HG02610 (cell line): ENCODE results near the gene WIPF3.

Experiments used
- ATAC-seq: cut with Tn5 transposase; IDR thresholded peaks from one replicate; pipeline ENCODE4 v1.9.1; 2021; ENCODE audit warnings: mild to moderate bottlenecking, moderate library complexity; ENCODE audit not compliant: unreplicated experiment

The WIPF3 gene

GRCh38 chr7:29808075-29808801 is 1.9 kb downstream of the WIPF3 start:
- ATAC-seq, result no peak

GRCh38 chr7:29809533-29810155 is 3.3 kb downstream of the WIPF3 start:
- no peak for ATAC-seq

- ATAC-seq, result no peak
Measured at GRCh38 chr7:29810297-29810696, 4.0 kb downstream of the WIPF3 start.

- no peak for ATAC-seq
Measured at GRCh38 chr7:29810813-29811482, 4.6 kb downstream of the WIPF3 start.

GRCh38 chr7:29811586-29811985 is 5.3 kb downstream of the WIPF3 start:
- no peak for ATAC-seq

GRCh38 chr7:29812185-29812876 is 6.0 kb downstream of the WIPF3 start:
- ATAC-seq, result no peak

- no peak for ATAC-seq
Measured at GRCh38 chr7:29815181-29816105, 9.1 kb downstream of the WIPF3 start.

GRCh38 chr7:29818308-29818707 is 12.0 kb downstream of the WIPF3 start:
- no peak for ATAC-seq

- ATAC-seq, result peak; percentile 90
Measured at GRCh38 chr7:29825775-29826529, 19.6 kb downstream of the WIPF3 start.

- ATAC-seq, result no peak
Measured at GRCh38 chr7:29826530-29826822, 20.2 kb downstream of the WIPF3 start.

- ATAC-seq, result no peak
Measured at GRCh38 chr7:29826904-29827303, 20.6 kb downstream of the WIPF3 start.

GRCh38 chr7:29831705-29832104 is 25.4 kb downstream of the WIPF3 start:
- no peak for ATAC-seq

GRCh38 chr7:29833929-29834328 is 27.6 kb downstream of the WIPF3 start:
- ATAC-seq, result no peak

GRCh38 chr7:29835718-29836117 is 29.4 kb downstream of the WIPF3 start:
- ATAC-seq, result no peak

- no peak for ATAC-seq
Measured at GRCh38 chr7:29839302-29839701, 33.0 kb downstream of the WIPF3 start.

GRCh38 chr7:29839921-29840320 is 33.6 kb downstream of the WIPF3 start:
- ATAC-seq, result no peak

GRCh38 chr7:29840701-29841100 is 34.4 kb downstream of the WIPF3 start:
- no peak for ATAC-seq

GRCh38 chr7:29841926-29842701 is 35.8 kb downstream of the WIPF3 start:
- ATAC-seq, result no peak

- ATAC-seq, result no peak
Measured at GRCh38 chr7:29843093-29843492, 36.8 kb downstream of the WIPF3 start.
